HepG2 (cell line): ENCODE measurements around the gene SLC1A2.

Experiments used
- CEBPB ChIP-seq: IDR thresholded peaks from 2 replicates; pipeline ENCODE4 v1.6.1; 2011; ENCODE audit warnings: low read depth, low read length, improper control_type of control experiment, borderline replicate concordance
- CTCF ChIP-seq: sonication (generic); formaldehyde crosslinking; IDR thresholded peaks from 2 replicates; pipeline ENCODE4 v1.5.0; 2020; ENCODE audit warnings: mild to moderate bottlenecking, missing genetic modification reagents, moderate library complexity

GRCh38 chr11:35245056-35245455 lies 174.3 kb downstream of the SLC1A2 start:
- TF ChIP-seq CTCF (CRISPR knock-in tag) = no peak
- no peak for TF ChIP-seq CEBPB
